Epidermal melanocyte (primary cell): ENCODE results near the gene ENO1.
"Not testable (repeated sequence)": the region's sequence is repeated elsewhere in the genome, so short reads cannot be mapped to it uniquely, and the experiment has no call there.

Experiments
- DNase-seq: peaks from one replicate; pipeline ENCODE4 v3.0.0; 2011; ENCODE audit warnings: low spot score; ENCODE audit not compliant: insufficient read length

The ENO1 gene

DNA sequence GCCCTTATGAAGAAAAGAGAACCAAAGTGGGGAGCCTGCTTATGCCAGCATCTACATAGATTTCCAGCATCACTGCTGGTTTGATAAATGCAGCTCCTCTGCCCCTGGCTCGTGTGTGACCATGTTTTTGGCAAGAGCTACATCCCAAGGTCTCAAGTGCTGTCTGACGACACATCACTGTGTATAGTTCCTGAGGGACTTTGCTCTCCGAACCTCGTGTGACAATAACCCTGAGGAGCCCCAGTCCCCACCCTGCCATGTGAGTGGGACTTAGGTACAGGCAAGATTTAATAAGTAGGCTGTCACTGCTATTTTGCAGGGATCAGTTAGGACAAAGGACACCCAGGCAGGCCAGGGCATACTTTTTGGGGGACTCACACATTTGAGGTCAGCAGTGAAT is 32.2 kb downstream of the ENO1 start:
- no peak for DNase-seq

- no peak for DNase-seq
Measured at GRCh38 chr1:8845104-8846097, 33.1 kb downstream of the ENO1 start.

DNA sequence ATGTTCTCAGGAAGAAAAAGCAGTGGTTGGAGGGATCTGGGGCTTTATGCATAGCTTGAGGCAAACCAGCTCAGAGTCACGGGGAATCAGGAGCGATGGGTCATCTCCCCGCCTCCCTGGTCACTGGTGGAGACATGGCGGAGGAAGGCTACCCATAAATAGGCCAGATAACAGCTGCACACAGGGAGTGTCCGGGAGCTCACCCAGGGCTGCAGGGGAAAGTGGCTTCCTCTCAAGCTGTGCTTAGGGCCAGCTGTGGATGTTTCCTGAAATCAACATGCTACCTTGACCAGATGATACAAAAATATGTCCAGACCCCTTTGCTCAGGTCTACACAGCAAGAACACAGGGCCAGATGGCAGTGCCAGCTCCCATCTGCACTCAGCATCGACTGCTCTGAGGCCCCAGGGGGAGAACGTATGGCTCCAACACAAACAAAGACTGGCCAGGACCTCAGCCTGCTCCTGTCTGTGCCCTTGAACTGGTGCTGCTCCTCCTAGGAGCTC is 33.9 kb downstream of the ENO1 start:
- peak; percentile 63 for DNase-seq

DNA sequence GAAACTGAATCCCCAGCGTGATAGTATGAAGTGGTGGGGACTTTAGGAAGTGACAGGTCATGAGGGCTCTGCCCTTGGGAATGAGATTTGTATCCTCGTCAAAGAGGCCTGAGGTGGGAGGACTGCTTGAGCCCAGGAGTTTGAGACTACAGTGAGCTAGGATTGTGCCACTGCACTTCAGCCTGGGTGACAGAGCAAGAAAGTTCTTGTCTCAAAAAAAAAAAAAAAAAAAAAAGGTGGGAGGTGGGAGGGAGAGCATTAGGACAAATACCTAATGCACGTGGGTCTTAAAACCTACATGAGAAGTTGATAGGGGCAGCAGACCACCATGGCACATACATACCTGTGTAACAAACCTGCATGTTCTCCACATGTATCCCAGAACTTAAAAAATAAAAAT is 37.1 kb downstream of the ENO1 start:
- DNase-seq: no peak

- no peak for DNase-seq
Measured at GRCh38 chr1:8839990-8840389, 38.5 kb downstream of the ENO1 start.

GRCh38 chr1:8835941-8836643 is 42.4 kb downstream of the ENO1 start:
- peak; percentile 59 for DNase-seq

GRCh38 chr1:8831340-8831739 is 47.1 kb downstream of the ENO1 start:
- no peak for DNase-seq

DNA sequence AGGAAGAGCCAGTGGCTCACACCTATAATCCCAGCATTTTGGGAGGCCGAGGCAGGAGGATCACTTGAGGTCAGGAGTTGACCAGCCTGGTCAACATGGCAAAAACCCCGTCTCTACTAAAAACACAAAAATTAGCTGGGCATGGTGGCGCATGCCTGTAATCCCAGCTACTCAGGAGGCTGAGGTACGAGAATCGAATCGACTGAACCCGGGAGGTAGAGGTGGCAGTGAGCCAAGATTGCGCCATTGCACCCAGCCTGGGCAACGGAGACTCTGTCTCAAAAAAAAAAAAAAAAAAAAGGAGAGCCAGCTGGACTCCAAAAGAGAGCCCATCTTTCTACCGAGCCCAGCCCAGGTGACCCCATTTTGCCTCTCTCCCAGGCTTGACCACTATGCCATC is 47.8 kb downstream of the ENO1 start:
- not testable (repeated sequence) for DNase-seq

DNA sequence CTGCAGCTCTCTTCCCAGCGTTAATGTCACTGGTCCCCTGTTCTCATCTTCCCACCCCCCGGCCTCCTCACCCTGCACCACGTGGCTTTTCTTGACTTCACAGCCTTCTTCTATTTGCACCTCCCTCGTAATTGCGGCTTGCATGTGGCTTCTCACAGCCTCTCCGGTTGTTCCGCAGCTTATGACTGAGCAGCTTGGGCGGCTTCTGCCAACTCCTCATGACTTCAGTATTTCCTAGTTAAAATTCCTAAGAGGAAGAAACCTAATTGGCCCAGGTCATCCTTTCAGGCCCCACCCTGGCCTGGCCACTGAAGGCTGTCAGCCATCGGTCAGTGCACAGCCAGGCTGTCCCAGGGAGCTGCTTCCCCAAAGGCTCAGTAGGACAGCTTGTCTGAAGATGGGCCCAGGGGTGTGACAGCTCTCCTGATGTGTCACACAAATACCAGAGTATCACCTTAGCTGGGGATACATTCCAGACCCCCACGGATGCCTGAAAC is 52.5 kb downstream of the ENO1 start:
- no peak for DNase-seq

DNA sequence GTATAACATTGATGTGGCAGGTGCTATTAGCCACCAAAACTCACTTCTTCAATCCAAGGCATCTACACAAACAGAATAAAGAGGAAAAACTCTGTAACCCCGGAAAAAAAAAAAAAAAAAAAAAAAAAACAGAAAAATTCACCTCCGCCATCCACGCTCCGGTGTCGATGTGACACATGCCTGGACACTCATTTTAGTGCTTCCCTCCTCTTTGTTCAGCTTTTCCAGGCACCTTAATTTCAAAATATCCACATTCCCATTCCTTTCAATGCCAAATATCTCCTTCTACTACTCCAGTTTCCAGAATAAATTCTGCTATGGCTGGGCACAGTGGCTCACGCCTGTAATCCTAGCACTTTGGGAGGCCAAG is 55.2 kb downstream of the ENO1 start:
- DNase-seq: no peak

- peak; percentile 90 for DNase-seq
Measured at GRCh38 chr1:8822373-8823294, 55.9 kb downstream of the ENO1 start.

GRCh38 chr1:8821084-8821483 is 57.4 kb downstream of the ENO1 start:
- no peak for DNase-seq

DNA sequence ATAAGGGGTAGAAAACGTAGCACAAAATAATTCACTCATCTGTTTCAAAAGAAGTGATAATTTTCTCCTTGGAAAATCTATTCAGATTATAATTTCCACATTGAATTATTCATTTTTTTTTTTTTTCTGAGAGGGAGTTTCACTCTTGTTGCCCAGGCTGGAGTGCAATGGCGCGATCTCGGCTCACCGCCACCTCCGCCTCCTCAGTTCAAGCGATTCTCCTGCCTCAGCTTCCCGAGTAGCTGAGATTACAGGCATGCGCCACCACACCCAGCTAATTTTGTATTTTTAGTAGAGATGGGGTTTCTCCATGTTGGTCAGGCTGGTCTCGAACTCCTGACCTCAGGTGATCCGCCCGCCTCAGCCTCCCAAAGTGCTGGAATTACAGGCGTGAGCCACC is 59.7 kb downstream of the ENO1 start:
- DNase-seq: not testable (repeated sequence)

GRCh38 chr1:8818325-8818775 is 60.1 kb downstream of the ENO1 start:
- DNase-seq: no peak

GRCh38 chr1:8817412-8818324 is 60.8 kb downstream of the ENO1 start, which contains the start of gene RERE:
Gene RERE (minus strand): TSS chr1:8817640.
- peak; percentile 92 for DNase-seq

GRCh38 chr1:8816831-8817411 is 61.6 kb downstream of the ENO1 start:
- DNase-seq: no peak

DNA sequence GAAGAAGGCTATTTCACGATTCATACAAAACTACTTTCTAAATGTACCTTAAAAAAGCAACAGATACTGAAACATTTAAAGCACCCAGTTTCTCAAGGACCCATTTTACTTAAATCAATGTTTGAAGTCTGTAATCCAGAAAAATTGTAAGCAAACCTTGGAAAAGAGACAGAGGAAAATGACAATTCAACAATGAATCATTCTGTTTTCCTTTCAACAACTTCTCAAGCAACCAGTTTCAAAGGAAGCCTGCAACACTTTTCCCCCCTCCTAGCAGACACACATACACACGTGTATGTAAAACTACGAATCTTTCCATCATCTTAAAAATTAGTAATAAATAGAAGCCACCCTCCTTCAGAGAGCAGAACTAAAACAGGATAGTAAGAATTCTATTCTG is 62.2 kb downstream of the ENO1 start:
- no peak for DNase-seq

DNA sequence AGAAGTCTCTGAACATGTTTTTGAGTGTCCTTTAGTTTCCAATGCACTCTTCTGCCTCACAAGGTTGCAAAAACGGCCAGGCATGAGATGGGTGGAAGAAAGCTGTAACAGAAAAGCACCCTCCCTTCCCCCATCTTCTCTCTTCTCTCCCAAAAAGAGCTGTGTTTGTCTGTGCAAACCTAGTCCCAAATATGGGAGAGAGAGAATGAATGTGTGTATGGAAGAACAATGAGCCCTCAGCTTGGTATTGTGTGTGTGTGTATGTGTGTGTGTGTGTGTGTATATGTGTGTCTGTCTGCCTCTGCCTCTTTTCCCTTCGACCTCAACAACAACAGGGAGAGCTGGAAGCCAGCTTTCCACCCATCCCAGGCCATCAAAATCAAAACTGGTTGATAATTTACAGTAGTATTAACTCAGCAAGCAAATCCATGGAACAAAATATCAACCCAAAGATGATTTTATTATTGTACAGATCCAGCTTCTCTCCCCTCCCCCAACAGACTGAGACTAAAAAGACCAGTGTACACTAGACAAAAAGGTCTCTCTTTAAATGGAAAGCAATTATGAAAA is 62.8 kb downstream of the ENO1 start:
- no peak for DNase-seq

GRCh38 chr1:8814865-8815264 is 63.6 kb downstream of the ENO1 start:
- no peak for DNase-seq
